GM23338 (cell line): ENCODE data around the gene DCAF7. TPM values are rescaled to one million over a fixed set of nuclear protein-coding genes. Genes with fewer than 3 reads are reported as not detected.

Experiments used
- ATAC-seq: fragments of 200-7000 bp; cut with Tn5 transposase; 3 replicates; pipeline ENCODE4 v1.9.1; 2020
- DNase-seq: peaks from one replicate; pipeline ENCODE4 v3.0.0-alpha.2; 2015; ENCODE audit warnings: low spot score
- H2AFZ ChIP-seq: fragments of 200-600 bp; sonication (generic); 2 replicates; pipeline ENCODE4 v1.8.0; 2016; ENCODE audit warnings: antibody characterized with exemption, mild to moderate bottlenecking, moderate library complexity
- H3F3A ChIP-seq: fragments of 200-600 bp; sonication (generic); replicated peaks from 2 replicates; pipeline ENCODE4 v1.8.0; 2017; ENCODE audit warnings: antibody characterized with exemption, mixed run types, low read depth
- H3K27ac ChIP-seq: fragments of 200-600 bp; sonication (generic); 2 replicates; pipeline ENCODE4 v1.6.1; 2016; ENCODE audit warnings: low read depth
- H3K27me3 ChIP-seq: fragments of 200-600 bp; sonication (generic); 2 replicates; pipeline ENCODE4 v1.8.0; 2016; ENCODE audit warnings: mild to moderate bottlenecking, mixed run types, moderate library complexity; ENCODE audit not compliant: insufficient read depth
- H3K36me3 ChIP-seq: fragments of 200-600 bp; sonication (generic); 2 replicates; pipeline ENCODE4 v1.8.0; 2016; ENCODE audit warnings: mild to moderate bottlenecking; ENCODE audit not compliant: insufficient read depth
- H3K4me1 ChIP-seq: fragments of 200-600 bp; sonication (generic); 2 replicates; pipeline ENCODE4 v1.8.0; 2016; ENCODE audit warnings: mild to moderate bottlenecking, moderate library complexity; ENCODE audit not compliant: insufficient read depth
- H3K4me2 ChIP-seq: fragments of 200-600 bp; sonication (generic); 2 replicates; pipeline ENCODE4 v1.7.1; 2017; ENCODE audit warnings: mixed run types
- H3K4me3 ChIP-seq: fragments of 200-600 bp; sonication (generic); 2 replicates; pipeline ENCODE4 v1.6.1; 2016; ENCODE audit warnings: mixed run types
- H3K79me2 ChIP-seq: fragments of 200-600 bp; sonication (generic); replicated peaks from 2 replicates; pipeline ENCODE4 v1.8.0; 2017; ENCODE audit warnings: mild to moderate bottlenecking; ENCODE audit not compliant: insufficient read depth
- H3K9me2 ChIP-seq: fragments of 200-600 bp; sonication (generic); 2 replicates; pipeline ENCODE4 v1.8.0; 2017; ENCODE audit not compliant: insufficient read depth
- H4K20me1 ChIP-seq: fragments of 200-600 bp; sonication (generic); replicated peaks from 2 replicates; pipeline ENCODE4 v1.8.0; 2017; ENCODE audit warnings: mild to moderate bottlenecking; ENCODE audit not compliant: insufficient read depth
- H3K27ac Mint-ChIP-seq: 2 replicates; pipeline ENCODE4 v1.8.0; 2020; ENCODE audit warnings: inconsistent platforms, mild to moderate bottlenecking, moderate library complexity, mixed read lengths
- H3K27me3 Mint-ChIP-seq: 3 replicates; pipeline ENCODE4 v1.8.0; 2022; ENCODE audit warnings: low read depth, mild to moderate bottlenecking, moderate library complexity, mixed read lengths, inconsistent platforms; ENCODE audit not compliant: insufficient read depth, poor library complexity
- H3K36me3 Mint-ChIP-seq: 3 replicates; pipeline ENCODE4 v1.8.0; 2021; ENCODE audit warnings: low read depth, mild to moderate bottlenecking, inconsistent platforms, moderate library complexity, mixed read lengths
- H3K4me1 Mint-ChIP-seq: 3 replicates; pipeline ENCODE4 v1.8.0; 2020; ENCODE audit warnings: mild to moderate bottlenecking, inconsistent platforms, mixed read lengths
- H3K4me3 Mint-ChIP-seq: 3 replicates; pipeline ENCODE4 v1.8.0; 2021; ENCODE audit warnings: moderate library complexity, mild to moderate bottlenecking, inconsistent platforms, mixed read lengths
- H3K9me3 Mint-ChIP-seq: 3 replicates; pipeline ENCODE4 v1.8.0; 2020; ENCODE audit warnings: moderate library complexity, mild to moderate bottlenecking, inconsistent platforms, mixed read lengths
- CREB1 ChIP-seq: fragments of 250-450 bp; sonication (Bioruptor Pico); IDR thresholded peaks from 2 replicates; pipeline ENCODE4 v1.5.0; 2020; ENCODE audit warnings: low read depth, mild to moderate bottlenecking, moderate library complexity
- EZH2 ChIP-seq: fragments of 200-600 bp; sonication (generic); IDR thresholded peaks from one replicate; pipeline ENCODE4 v1.8.0; 2017; ENCODE audit warnings: antibody characterized with exemption, mild to moderate bottlenecking, low read depth; ENCODE audit not compliant: unreplicated experiment
- EZH2phosphoT487 ChIP-seq: fragments of 200-600 bp; sonication (generic); IDR thresholded peaks from one replicate; pipeline ENCODE4 v1.8.1; 2018; ENCODE audit warnings: antibody characterized with exemption; ENCODE audit not compliant: unreplicated experiment
- JUNB ChIP-seq: IDR thresholded peaks from one replicate; pipeline ENCODE4 v1.6.1; 2016; ENCODE audit warnings: antibody characterized with exemption; ENCODE audit not compliant: unreplicated experiment
- NANOG ChIP-seq: IDR thresholded peaks from 2 replicates; pipeline ENCODE4 v1.6.1; 2016; ENCODE audit warnings: antibody characterized with exemption, borderline replicate concordance
- POLR2AphosphoS5 ChIP-seq: IDR thresholded peaks from 2 replicates; pipeline ENCODE4 v1.6.1; 2016; ENCODE audit warnings: antibody characterized with exemption, low read depth
- STAT1 ChIP-seq: IDR thresholded peaks from one replicate; pipeline ENCODE4 v1.6.1; 2016; ENCODE audit warnings: antibody characterized with exemption; ENCODE audit not compliant: unreplicated experiment
- ZNF114 ChIP-seq: fragments of 250-450 bp; sonication (Bioruptor Pico); IDR thresholded peaks from 2 replicates; pipeline ENCODE4 v1.5.0; 2020; ENCODE audit warnings: mild to moderate bottlenecking, moderate library complexity
- ZNF331 ChIP-seq: fragments of 250-450 bp; sonication (Bioruptor Pico); IDR thresholded peaks from 2 replicates; pipeline ENCODE4 v1.5.0; 2020; ENCODE audit warnings: low read depth, mild to moderate bottlenecking, moderate library complexity
- polyA plus RNA-seq: library from polyadenylated mRNA; unstranded; fragments of >200 nt; fragmentation: Nextera tagmentation; extraction: Ambion mirVana; gene quantifications from 2 replicates; pipeline ENCODE4 v1.2.1, GENCODE V29; 2016
- total RNA-seq: library from RNA; depleted of rRNA; stranded (reverse); fragments of >200 nt; shearing (Covaris generic); gene quantifications from 2 replicates; pipeline ENCODE4 v1.2.3, GENCODE V29; 2014
- TF ChIP-seq, protein P1 (sequence below), 2 experiments: fragments of 200-600 bp in 1 of 2; sonication (generic) in 1 of 2; conservative IDR thresholded peaks; 2 replicates each; pipeline versions ENCODE4 v1.5.1 to v1.6.1; 2016 to 2017; ENCODE audit warnings: antibody characterized with exemption in 2 of 2, low read depth in 2 of 2, mild to moderate bottlenecking in 2 of 2, moderate library complexity in 1 of 2
- TF ChIP-seq, protein P2 (sequence below): IDR thresholded peaks from one replicate; pipeline ENCODE4 v1.6.1; 2018; ENCODE audit warnings: antibody characterized with exemption; ENCODE audit not compliant: unreplicated experiment
- TF ChIP-seq, protein P3 (sequence below): IDR thresholded peaks from 2 replicates; pipeline ENCODE4 v1.6.1; 2016; ENCODE audit warnings: antibody characterized with exemption
- TF ChIP-seq, protein P4 (sequence below): fragments of 250-450 bp; sonication (Bioruptor Pico); IDR thresholded peaks from 2 replicates; pipeline ENCODE4 v1.5.0; 2020; ENCODE audit warnings: mild to moderate bottlenecking, moderate library complexity

DCAF7 gene
- total and polyA plus RNA-seq, 2 experiments from 2014 or later: 31.3 to 60.1 TPM

DNA sequence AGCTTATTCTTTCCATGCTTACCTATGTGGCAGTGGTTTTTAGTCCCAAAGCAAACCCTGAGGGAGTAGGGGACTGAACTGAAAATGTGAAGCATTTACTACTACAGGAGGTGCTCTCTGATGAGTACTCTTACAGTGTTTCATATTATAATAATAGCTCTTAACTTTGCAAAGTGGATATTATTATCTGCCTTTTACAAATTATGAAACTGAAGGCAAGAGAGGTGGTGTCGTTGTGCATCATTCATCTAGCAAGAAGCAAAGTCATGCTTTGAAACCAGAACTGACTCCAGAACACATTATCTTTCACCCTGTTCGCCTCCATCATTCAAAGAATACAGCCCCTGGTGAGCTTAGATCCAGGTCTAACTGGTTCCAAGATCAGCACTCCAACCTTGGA lies 35.3 kb upstream of the DCAF7 start:
- Histone ChIP-seq H3K9me2 (no peaks in the 10 kb centered on the region), H3K4me1 (no peaks in the 10 kb centered on the region), H4K20me1 (no peaks in the 10 kb centered on the region), H3F3A (no peaks in the 10 kb centered on the region), H3K27ac (no peak overlapping the region), H3K4me2 (no peak overlapping the region), H3K27me3 (no peaks in the 10 kb centered on the region), H3K4me3 (no peak overlapping the region), H3K79me2 (no peaks in the 10 kb centered on the region), H2AFZ (no peak overlapping the region), H3K36me3 (no peaks in the 10 kb centered on the region)
- TF ChIP-seq, protein P1, sequence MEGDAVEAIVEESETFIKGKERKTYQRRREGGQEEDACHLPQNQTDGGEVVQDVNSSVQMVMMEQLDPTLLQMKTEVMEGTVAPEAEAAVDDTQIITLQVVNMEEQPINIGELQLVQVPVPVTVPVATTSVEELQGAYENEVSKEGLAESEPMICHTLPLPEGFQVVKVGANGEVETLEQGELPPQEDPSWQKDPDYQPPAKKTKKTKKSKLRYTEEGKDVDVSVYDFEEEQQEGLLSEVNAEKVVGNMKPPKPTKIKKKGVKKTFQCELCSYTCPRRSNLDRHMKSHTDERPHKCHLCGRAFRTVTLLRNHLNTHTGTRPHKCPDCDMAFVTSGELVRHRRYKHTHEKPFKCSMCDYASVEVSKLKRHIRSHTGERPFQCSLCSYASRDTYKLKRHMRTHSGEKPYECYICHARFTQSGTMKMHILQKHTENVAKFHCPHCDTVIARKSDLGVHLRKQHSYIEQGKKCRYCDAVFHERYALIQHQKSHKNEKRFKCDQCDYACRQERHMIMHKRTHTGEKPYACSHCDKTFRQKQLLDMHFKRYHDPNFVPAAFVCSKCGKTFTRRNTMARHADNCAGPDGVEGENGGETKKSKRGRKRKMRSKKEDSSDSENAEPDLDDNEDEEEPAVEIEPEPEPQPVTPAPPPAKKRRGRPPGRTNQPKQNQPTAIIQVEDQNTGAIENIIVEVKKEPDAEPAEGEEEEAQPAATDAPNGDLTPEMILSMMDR (conservative IDR thresholded peaks at IDR 0.05; ENCODE audit: low read depth in 2 of 2): no peak
- TF ChIP-seq POLR2AphosphoS5: no peak
- TF ChIP-seq ZNF331 (CRISPR knock-in tag): no peak
- no peak for TF ChIP-seq NANOG
- no peak for TF ChIP-seq JUNB
- TF ChIP-seq ZNF114 (CRISPR knock-in tag): no peak
- TF ChIP-seq, protein P2, sequence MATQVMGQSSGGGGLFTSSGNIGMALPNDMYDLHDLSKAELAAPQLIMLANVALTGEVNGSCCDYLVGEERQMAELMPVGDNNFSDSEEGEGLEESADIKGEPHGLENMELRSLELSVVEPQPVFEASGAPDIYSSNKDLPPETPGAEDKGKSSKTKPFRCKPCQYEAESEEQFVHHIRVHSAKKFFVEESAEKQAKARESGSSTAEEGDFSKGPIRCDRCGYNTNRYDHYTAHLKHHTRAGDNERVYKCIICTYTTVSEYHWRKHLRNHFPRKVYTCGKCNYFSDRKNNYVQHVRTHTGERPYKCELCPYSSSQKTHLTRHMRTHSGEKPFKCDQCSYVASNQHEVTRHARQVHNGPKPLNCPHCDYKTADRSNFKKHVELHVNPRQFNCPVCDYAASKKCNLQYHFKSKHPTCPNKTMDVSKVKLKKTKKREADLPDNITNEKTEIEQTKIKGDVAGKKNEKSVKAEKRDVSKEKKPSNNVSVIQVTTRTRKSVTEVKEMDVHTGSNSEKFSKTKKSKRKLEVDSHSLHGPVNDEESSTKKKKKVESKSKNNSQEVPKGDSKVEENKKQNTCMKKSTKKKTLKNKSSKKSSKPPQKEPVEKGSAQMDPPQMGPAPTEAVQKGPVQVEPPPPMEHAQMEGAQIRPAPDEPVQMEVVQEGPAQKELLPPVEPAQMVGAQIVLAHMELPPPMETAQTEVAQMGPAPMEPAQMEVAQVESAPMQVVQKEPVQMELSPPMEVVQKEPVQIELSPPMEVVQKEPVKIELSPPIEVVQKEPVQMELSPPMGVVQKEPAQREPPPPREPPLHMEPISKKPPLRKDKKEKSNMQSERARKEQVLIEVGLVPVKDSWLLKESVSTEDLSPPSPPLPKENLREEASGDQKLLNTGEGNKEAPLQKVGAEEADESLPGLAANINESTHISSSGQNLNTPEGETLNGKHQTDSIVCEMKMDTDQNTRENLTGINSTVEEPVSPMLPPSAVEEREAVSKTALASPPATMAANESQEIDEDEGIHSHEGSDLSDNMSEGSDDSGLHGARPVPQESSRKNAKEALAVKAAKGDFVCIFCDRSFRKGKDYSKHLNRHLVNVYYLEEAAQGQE: no peak
- TF ChIP-seq, protein P3, sequence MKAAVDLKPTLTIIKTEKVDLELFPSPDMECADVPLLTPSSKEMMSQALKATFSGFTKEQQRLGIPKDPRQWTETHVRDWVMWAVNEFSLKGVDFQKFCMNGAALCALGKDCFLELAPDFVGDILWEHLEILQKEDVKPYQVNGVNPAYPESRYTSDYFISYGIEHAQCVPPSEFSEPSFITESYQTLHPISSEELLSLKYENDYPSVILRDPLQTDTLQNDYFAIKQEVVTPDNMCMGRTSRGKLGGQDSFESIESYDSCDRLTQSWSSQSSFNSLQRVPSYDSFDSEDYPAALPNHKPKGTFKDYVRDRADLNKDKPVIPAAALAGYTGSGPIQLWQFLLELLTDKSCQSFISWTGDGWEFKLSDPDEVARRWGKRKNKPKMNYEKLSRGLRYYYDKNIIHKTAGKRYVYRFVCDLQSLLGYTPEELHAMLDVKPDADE: no peak
- TF ChIP-seq CREB1 (CRISPR knock-in tag): no peak
- TF ChIP-seq, protein P4, sequence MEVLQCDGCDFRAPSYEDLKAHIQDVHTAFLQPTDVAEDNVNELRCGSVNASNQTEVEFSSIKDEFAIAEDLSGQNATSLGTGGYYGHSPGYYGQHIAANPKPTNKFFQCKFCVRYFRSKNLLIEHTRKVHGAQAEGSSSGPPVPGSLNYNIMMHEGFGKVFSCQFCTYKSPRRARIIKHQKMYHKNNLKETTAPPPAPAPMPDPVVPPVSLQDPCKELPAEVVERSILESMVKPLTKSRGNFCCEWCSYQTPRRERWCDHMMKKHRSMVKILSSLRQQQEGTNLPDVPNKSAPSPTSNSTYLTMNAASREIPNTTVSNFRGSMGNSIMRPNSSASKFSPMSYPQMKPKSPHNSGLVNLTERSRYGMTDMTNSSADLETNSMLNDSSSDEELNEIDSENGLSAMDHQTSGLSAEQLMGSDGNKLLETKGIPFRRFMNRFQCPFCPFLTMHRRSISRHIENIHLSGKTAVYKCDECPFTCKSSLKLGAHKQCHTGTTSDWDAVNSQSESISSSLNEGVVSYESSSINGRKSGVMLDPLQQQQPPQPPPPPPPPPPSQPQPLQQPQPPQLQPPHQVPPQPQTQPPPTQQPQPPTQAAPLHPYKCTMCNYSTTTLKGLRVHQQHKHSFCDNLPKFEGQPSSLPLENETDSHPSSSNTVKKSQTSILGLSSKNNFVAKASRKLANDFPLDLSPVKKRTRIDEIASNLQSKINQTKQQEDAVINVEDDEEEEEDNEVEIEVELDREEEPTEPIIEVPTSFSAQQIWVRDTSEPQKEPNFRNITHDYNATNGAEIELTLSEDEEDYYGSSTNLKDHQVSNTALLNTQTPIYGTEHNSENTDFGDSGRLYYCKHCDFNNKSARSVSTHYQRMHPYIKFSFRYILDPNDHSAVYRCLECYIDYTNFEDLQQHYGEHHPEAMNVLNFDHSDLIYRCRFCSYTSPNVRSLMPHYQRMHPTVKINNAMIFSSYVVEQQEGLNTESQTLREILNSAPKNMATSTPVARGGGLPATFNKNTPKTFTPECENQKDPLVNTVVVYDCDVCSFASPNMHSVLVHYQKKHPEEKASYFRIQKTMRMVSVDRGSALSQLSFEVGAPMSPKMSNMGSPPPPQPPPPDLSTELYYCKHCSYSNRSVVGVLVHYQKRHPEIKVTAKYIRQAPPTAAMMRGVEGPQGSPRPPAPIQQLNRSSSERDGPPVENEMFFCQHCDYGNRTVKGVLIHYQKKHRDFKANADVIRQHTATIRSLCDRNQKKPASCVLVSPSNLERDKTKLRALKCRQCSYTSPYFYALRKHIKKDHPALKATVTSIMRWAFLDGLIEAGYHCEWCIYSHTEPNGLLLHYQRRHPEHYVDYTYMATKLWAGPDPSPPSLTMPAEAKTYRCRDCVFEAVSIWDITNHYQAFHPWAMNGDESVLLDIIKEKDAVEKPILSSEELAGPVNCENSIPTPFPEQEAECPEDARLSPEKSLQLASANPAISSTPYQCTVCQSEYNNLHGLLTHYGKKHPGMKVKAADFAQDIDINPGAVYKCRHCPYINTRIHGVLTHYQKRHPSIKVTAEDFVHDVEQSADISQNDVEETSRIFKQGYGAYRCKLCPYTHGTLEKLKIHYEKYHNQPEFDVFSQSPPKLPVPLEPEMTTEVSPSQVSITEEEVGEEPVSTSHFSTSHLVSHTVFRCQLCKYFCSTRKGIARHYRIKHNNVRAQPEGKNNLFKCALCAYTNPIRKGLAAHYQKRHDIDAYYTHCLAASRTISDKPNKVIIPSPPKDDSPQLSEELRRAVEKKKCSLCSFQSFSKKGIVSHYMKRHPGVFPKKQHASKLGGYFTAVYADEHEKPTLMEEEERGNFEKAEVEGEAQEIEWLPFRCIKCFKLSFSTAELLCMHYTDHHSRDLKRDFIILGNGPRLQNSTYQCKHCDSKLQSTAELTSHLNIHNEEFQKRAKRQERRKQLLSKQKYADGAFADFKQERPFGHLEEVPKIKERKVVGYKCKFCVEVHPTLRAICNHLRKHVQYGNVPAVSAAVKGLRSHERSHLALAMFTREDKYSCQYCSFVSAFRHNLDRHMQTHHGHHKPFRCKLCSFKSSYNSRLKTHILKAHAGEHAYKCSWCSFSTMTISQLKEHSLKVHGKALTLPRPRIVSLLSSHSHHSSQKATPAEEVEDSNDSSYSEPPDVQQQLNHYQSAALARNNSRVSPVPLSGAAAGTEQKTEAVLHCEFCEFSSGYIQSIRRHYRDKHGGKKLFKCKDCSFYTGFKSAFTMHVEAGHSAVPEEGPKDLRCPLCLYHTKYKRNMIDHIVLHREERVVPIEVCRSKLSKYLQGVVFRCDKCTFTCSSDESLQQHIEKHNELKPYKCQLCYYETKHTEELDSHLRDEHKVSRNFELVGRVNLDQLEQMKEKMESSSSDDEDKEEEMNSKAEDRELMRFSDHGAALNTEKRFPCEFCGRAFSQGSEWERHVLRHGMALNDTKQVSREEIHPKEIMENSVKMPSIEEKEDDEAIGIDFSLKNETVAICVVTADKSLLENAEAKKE: no peak
- TF ChIP-seq EZH2phosphoT487: no peak
- TF ChIP-seq STAT1: no peak
- TF ChIP-seq EZH2: no peak
- Mint-ChIP-seq H3K27me3 (peaks cover 1% of the 10 kb centered on the region), H3K27ac (no peak overlapping the region), H3K4me3 (no peak overlapping the region), H3K4me1 (no peaks in the 10 kb centered on the region; the same call in 2 of the 3 replicates), H3K9me3 (no peaks in the 10 kb centered on the region; the same call in 2 of the 3 replicates), H3K36me3 (no peaks in the 10 kb centered on the region)
- ATAC-seq (no peak), DNase-seq (no peak)
